B cell (primary cell): ENCODE measurements around the gene APOL3. TPM values are rescaled to one million over a fixed set of nuclear protein-coding genes. Genes with fewer than 3 reads are reported as not detected.

Source experiments
- ATAC-seq: fragments of 200-7000 bp; cut with Tn5 transposase; one replicate; pipeline ENCODE4 v1.10.0; 2021; ENCODE audit warnings: low read depth, mild to moderate bottlenecking, moderate number of reproducible peaks, moderate library complexity
- CTCF ChIA-PET: fragments of 350-600 bp; sonication (Branson Sonifier 250); formaldehyde crosslinking; loops from one replicate; lab custom pipeline; 2021; ENCODE audit warnings: antibody characterized with exemption, inconsistent platforms; lab: Charles Lee
- POLR2A ChIA-PET: fragments of 350-600 bp; sonication (Branson Sonifier 250); formaldehyde crosslinking; loops from one replicate; lab custom pipeline; 2021; ENCODE audit warnings: antibody characterized with exemption; lab: Charles Lee
- DNase-seq: peaks from one replicate; pipeline ENCODE4 v3.0.0; 2013
- H2AFZ ChIP-seq: 2 replicates; pipeline ENCODE4 v1.6.1; 2012; ENCODE audit warnings: mild to moderate bottlenecking, low read depth, low read length; ENCODE audit not compliant: insufficient read depth, poor library complexity, severe bottlenecking
- H3K27ac ChIP-seq, 2 donors: 1 replicate in 1 of 2; 2 replicates in 1 of 2; pipeline ENCODE4 v1.5.1; 2012 to 2013; ENCODE audit warnings: low read length in 2 of 2, mild to moderate bottlenecking in 2 of 2, moderate library complexity in 1 of 2
- H3K27me3 ChIP-seq, 4 experiments: fragments of 200-600 bp in 1 of 4; sonication (generic) in 1 of 4; replicated peaks in 1 of 4; 1 replicate in 2 of 4; 2 replicates in 2 of 4; pipeline versions ENCODE4 v1.6.1 to v1.7.0; 2013 to 2016; ENCODE audit warnings: low read length in 3 of 4, mild to moderate bottlenecking in 2 of 4, mixed read lengths in 1 of 4, moderate library complexity in 1 of 4; ENCODE audit not compliant: insufficient read depth in 4 of 4, control insufficient read depth in 3 of 4; ENCODE audit errors: control extremely low read depth in 1 of 4
- H3K36me3 ChIP-seq, 2 experiments: replicated peaks in 1 of 2; 1 replicate in 1 of 2; 2 replicates in 1 of 2; pipeline versions ENCODE4 v1.6.1 to v1.7.1; 2013; ENCODE audit warnings: low read length in 1 of 2; ENCODE audit not compliant: insufficient read depth in 2 of 2, control insufficient read depth in 1 of 2; ENCODE audit errors: control extremely low read depth in 1 of 2, extremely low read depth in 1 of 2
- H3K4me1 ChIP-seq, 2 donors: fragments of 200-600 bp in 1 of 2; sonication (generic) in 1 of 2; 1 replicate in 1 of 2; 2 replicates in 1 of 2; pipeline versions ENCODE4 v1.5.1 to v1.6.1; 2013 to 2017; ENCODE audit warnings: low read length in 2 of 2; ENCODE audit not compliant: control insufficient read depth in 2 of 2, insufficient read depth in 2 of 2
- H3K4me2 ChIP-seq: replicated peaks from 2 replicates; pipeline ENCODE3; 2012; ENCODE audit warnings: mild to moderate bottlenecking, low read depth, low read length; ENCODE audit not compliant: poor library complexity, severe bottlenecking
- H3K4me3 ChIP-seq, 5 experiments: fragments of 200-600 bp in 1 of 5; sonication (generic) in 1 of 5; 1 replicate in 3 of 5; 2 replicates in 2 of 5; pipeline versions ENCODE4 v1.5.1 to v1.7.0; 2011 to 2016; ENCODE audit warnings: low read length in 4 of 5, mild to moderate bottlenecking in 4 of 5, low read depth in 2 of 5, control low read depth in 1 of 5, moderate library complexity in 1 of 5; ENCODE audit not compliant: insufficient read depth in 1 of 5; ENCODE audit errors: control extremely low read depth in 1 of 5, extremely low read depth in 1 of 5
- H3K79me2 ChIP-seq: fragments of 200-600 bp; sonication (generic); one replicate; pipeline ENCODE4 v1.6.0; 2016; ENCODE audit warnings: low read length; ENCODE audit not compliant: control insufficient read depth, insufficient read depth
- H3K9ac ChIP-seq: fragments of 200-600 bp; sonication (generic); 2 replicates; pipeline ENCODE4 v1.6.1; 2017; ENCODE audit warnings: mild to moderate bottlenecking, low read length, moderate library complexity
- H3K9me3 ChIP-seq, 3 donors: one replicate each; pipeline versions ENCODE4 v1.6.1 to v1.7.1; 2013; ENCODE audit warnings: low read length in 2 of 3; ENCODE audit not compliant: control insufficient read depth in 2 of 3, insufficient read depth in 1 of 3; ENCODE audit errors: control extremely low read depth in 1 of 3
- H4K20me1 ChIP-seq: 2 replicates; pipeline ENCODE4 v1.6.0; 2012; ENCODE audit warnings: mild to moderate bottlenecking, low read length; ENCODE audit not compliant: insufficient read depth, control insufficient read depth, poor library complexity, severe bottlenecking
- H3K27ac Mint-ChIP-seq: one replicate; pipeline ENCODE4 v1.8.0; 2021; ENCODE audit warnings: mixed read lengths
- H3K27me3 Mint-ChIP-seq: one replicate; pipeline ENCODE4 v1.8.0; 2021; ENCODE audit warnings: mixed read lengths
- H3K4me1 Mint-ChIP-seq: one replicate; pipeline ENCODE4 v1.8.0; 2021; ENCODE audit warnings: mixed read lengths
- H3K4me3 Mint-ChIP-seq: one replicate; pipeline ENCODE4 v1.8.0; 2021; ENCODE audit warnings: mixed read lengths
- H3K9me3 Mint-ChIP-seq: one replicate; pipeline ENCODE4 v1.8.0; 2022; ENCODE audit warnings: mixed read lengths; ENCODE audit not compliant: insufficient read depth
- CTCF ChIP-seq: fragments of 200-600 bp; IDR thresholded peaks from one replicate; pipeline ENCODE4 v1.8.0; 2022; ENCODE audit warnings: antibody characterized with exemption, mild to moderate bottlenecking
- EZH2 ChIP-seq: IDR thresholded peaks from 2 replicates; pipeline ENCODE4 v1.6.1; 2012; ENCODE audit warnings: borderline replicate concordance, low read depth, mild to moderate bottlenecking, moderate library complexity, low read length; ENCODE audit not compliant: insufficient read depth, poor library complexity, severe bottlenecking
- WGBS: methylation state at CpG from one replicate; pipeline ENCODE4 v1.1.5; 2013; ENCODE audit warnings: missing lambda C conversion rate; ENCODE audit not compliant: insufficient coverage; 5-methylcytosine and 5-hydroxymethylcytosine counted together
- intact Hi-C: fragments of 100-400 bp; cut with micrococcal nuclease; formaldehyde crosslinking; loops from one replicate; pipeline ENCODE4 v1.10.0; 2022
- polyA plus RNA-seq: library from polyadenylated mRNA; depleted of rRNA; stranded (reverse); fragments of >200 nt; gene quantifications from 2 replicates; pipeline ENCODE4 v1.2.3, GENCODE V29; 2012
- total RNA-seq, 2 donors: library from RNA; stranded (reverse); fragments of 120-200 nt in 1 of 2; gene quantifications; 1 replicate in 1 of 2; 2 replicates in 1 of 2; pipeline versions ENCODE4 v1.2.3 to v1.2.4, GENCODE V29; 2013 to 2022

Gene APOL3
- total and polyA plus RNA-seq, 2 donors (not counting 1 experiment from before 2014, with no cell fraction given) = 55.0 to 97.2 TPM

- H3K9me3 Mint-ChIP-seq = no peaks in the 10 kb centered on the region
- no peaks in the 10 kb centered on the region for H3K27me3 Mint-ChIP-seq
- no peak overlapping the region for H3K27ac Mint-ChIP-seq
- ATAC-seq = peak; percentile 74
- Histone ChIP-seq H3K36me3 (peaks cover 3 to 78% of the 10 kb centered on the region in 2 experiments), H3K4me2 (no peak overlapping the region), H4K20me1 (peaks cover 5% of the 10 kb centered on the region), H3K9me3 (no peaks in the 10 kb centered on the region), H3K27ac (no peak overlapping the region), H3K4me1 (no peaks in the 10 kb centered on the region), H3K4me3 (no peak overlapping the region), H3K9ac (no peak overlapping the region), H3K79me2 (no peaks in the 10 kb centered on the region), H2AFZ (no peak overlapping the region), H3K27me3 (no peaks in the 10 kb centered on the region)
- no peak overlapping the region for H3K4me3 Mint-ChIP-seq
- H3K4me1 Mint-ChIP-seq = peaks cover 1% of the 10 kb centered on the region
- CTCF ChIA-PET = interaction anchor here (0.7 to 9.7 kb wide), 14 partner anchors 8 to 342 kb away, joined by 3 to 174 read pairs (median 4); no protein-coding TSS in a partner anchor
- peak; percentile 55 for DNase-seq
- POLR2A ChIA-PET = interaction anchor here (0.7 to 0.8 kb wide), 4 partner anchors 13 to 427 kb away, joined by 3 read pairs; partner anchors contain the start of gene APOL5
- WGBS = 98% methylated on average over 5 of the region's 12 CpGs
- TF ChIP-seq CTCF (peak; percentile 69), EZH2 (no peak)
- intact Hi-C loops = loop anchor here (5.0 kb wide), 1 partner anchor 77 kb away; no protein-coding TSS in a partner anchor
Measured at GRCh38 chr22:36144886-36145541, 15.5 kb downstream of the APOL3 start.

GRCh38 chr22:36143956-36144355 is 16.6 kb downstream of the APOL3 start:
- H3K27ac ChIP-seq = no peak overlapping the region
- no peaks in the 10 kb centered on the region for H3K4me1 ChIP-seq
- H3K36me3 ChIP-seq = peaks cover 3 to 69% of the 10 kb centered on the region in 2 experiments
- H3K4me3 ChIP-seq = no peak overlapping the region
- peaks cover 5% of the 10 kb centered on the region for H4K20me1 ChIP-seq
- intact Hi-C loops = no loop called here
- Mint-ChIP-seq H3K27ac (no peak overlapping the region), H3K9me3 (no peaks in the 10 kb centered on the region), H3K4me1 (peaks cover 1% of the 10 kb centered on the region), H3K27me3 (no peaks in the 10 kb centered on the region), H3K4me3 (no peak overlapping the region)
- ChIA-PET POLR2A (no interaction called here), CTCF (interaction anchor here (1.4 to 9.7 kb wide), 3 partner anchors 10 to 36 kb away, joined by 4 to 174 read pairs (median 5); no protein-coding TSS in a partner anchor)
- H3K79me2 ChIP-seq = no peaks in the 10 kb centered on the region
- H2AFZ ChIP-seq = no peak overlapping the region
- ATAC-seq (no peak), DNase-seq (no peak)
- no peaks in the 10 kb centered on the region for H3K27me3 ChIP-seq
- H3K9me3 ChIP-seq = no peaks in the 10 kb centered on the region
- no peak overlapping the region for H3K9ac ChIP-seq
- 87% methylated on average over 3 of the region's 4 CpGs for WGBS
- H3K4me2 ChIP-seq = no peak overlapping the region
- TF ChIP-seq EZH2 (no peak), CTCF (no peak)
